ENCODE measurements around the gene OSBP2.
"Not testable (repeated sequence)": the region's sequence is repeated elsewhere in the genome, so short reads cannot be mapped to it uniquely, and the experiment has no call there.

Gene OSBP2

DNA sequence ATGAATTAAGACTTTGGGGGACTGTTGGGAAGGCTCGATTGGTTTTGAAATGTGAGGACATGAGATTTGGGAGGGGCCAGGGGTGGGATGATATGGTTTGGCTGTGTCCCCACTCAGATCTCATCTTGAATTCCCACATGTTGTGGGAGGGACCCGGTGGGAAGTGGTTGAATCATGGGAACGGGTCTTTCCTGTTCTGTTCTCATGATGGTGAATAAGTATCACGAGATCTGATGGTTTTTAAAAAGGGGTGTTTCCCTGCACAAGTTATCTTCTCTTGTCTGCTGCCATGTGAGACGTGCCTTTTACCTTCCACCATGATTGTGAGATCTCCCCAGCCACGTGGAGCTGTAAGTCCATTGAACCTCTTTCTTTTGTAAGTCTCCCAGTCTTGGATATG lies 82.5 kb downstream of the OSBP2 start:
- not testable (repeated sequence) for DNase-seq (ENCODE audit: low spot score in 2 of 2); ATAC-seq (ENCODE audit: low read depth); H3K27ac Mint-ChIP-seq; H3K4me3 Mint-ChIP-seq; H3K4me1 Mint-ChIP-seq; H3K9me3 Mint-ChIP-seq; H3K36me3 Mint-ChIP-seq
- peaks cover 11% of the 10 kb centered on the region for H3K27me3 Mint-ChIP-seq

DNA sequence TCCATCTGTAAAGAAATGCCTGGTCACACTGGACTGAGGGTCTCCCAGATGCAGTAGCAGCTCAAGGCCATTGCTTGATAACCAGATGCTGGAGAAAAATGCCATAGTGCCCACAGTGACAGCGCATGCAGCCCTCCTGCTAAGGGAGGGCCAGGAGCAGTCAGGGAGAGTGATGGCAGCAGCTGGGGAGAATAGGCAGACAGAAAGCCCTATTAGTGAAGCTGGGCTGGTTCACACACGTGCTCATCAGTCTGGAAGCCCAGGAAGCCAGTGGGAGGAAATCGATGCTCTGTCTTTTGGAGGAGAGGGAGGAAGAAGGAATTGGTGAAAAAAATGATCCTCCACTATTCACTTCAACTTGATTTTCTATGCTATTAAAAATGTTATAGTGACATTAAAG lies 82.9 kb downstream of the OSBP2 start:
- Mint-ChIP-seq H3K4me3 (no peak overlapping the region), H3K36me3 (no peaks in the 10 kb centered on the region), H3K9me3 (peaks cover 5% of the 10 kb centered on the region), H3K4me1 (no peaks in the 10 kb centered on the region), H3K27me3 (peaks cover 13% of the 10 kb centered on the region), H3K27ac (no peak overlapping the region)
- no peak for DNase-seq (ENCODE audit: low spot score in 2 of 2)
- ATAC-seq (ENCODE audit: low read depth), result no peak

DNA sequence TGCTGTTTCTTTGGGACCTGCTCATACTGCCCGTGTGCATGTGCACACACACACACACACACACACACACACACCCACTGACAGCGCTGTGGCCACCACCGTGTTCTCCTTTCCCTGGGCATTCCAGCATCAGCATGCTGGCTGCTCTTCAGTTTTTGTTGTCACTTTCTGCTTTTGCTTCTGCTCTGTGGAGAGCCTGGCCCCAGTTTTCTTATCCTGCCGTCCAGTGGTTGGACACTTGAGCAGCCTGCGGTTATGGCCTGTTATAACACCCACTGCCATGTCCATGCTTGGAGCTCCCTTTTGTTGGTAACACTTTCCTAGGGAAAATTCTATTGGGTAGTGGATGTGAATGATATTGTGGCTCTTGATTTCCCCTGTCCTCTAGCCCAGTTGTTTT lies 83.6 kb downstream of the OSBP2 start:
- H3K4me3 Mint-ChIP-seq, result no peak overlapping the region
- H3K27me3 Mint-ChIP-seq, result peaks cover 13% of the 10 kb centered on the region
- DNase-seq (ENCODE audit: low spot score in 2 of 2), result no peak
- ATAC-seq (ENCODE audit: low read depth), result no peak
- peaks cover 5% of the 10 kb centered on the region for H3K9me3 Mint-ChIP-seq
- H3K36me3 Mint-ChIP-seq, result no peaks in the 10 kb centered on the region
- no peak overlapping the region for H3K27ac Mint-ChIP-seq
- H3K4me1 Mint-ChIP-seq, result no peaks in the 10 kb centered on the region

DNA sequence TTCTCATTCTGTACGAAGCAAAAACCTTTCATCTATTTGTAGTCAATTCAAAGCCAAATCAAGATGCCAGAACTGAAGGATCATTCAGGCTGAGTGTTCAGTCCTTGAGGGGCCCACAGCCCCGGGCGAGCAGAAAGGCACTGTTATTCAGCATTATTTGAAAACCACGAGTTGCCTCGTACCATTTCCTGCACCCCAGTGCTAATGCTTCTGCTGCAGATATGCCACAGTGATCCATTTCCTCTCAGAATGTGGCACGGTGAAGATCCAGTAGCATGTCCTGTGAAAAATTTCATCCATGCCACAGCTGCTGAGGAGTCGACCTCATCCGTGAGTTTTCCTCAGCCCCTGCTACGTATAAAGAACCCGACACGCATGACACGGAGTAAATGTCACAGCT lies 85.4 kb downstream of the OSBP2 start:
- H3K9me3 Mint-ChIP-seq, result peaks cover 5% of the 10 kb centered on the region
- H3K36me3 Mint-ChIP-seq, result no peaks in the 10 kb centered on the region
- no peak overlapping the region for H3K4me3 Mint-ChIP-seq
- peaks cover 13% of the 10 kb centered on the region for H3K27me3 Mint-ChIP-seq
- ATAC-seq (ENCODE audit: low read depth) (no peak), DNase-seq (ENCODE audit: low spot score in 2 of 2) (no peak)
- no peaks in the 10 kb centered on the region for H3K4me1 Mint-ChIP-seq
- no peak overlapping the region for H3K27ac Mint-ChIP-seq

DNA sequence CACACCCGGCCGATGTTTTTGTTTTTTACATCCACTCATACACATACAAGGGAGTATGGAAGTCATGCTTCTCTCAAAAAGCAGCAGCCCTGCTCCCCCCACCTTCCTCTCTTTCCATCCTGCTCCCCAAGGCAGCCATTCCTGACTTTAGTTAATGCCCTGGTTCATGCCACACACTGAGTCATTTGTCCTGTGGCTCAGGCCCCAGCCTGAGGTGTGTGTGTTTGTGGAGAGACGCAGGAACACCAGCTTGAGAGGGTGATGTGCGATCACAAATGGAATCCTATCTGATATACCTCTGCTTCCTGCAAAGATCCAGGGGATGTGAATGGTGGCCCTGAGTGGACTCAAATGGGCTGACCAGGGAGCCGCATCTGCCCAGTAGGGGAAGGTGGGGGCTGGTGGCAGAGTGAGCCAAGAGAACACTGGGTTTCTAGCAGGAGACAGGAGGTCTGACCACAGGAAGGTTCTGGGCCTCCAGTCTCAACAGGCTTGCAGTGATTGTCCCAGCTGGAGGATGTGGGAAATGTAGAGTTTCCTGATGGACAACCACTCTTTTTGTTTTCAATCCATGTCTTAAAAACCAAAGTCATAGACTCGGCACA lies 86.7 kb downstream of the OSBP2 start:
- ATAC-seq (ENCODE audit: low read depth) (no peak), DNase-seq (ENCODE audit: low spot score in 2 of 2) (no peak)
- H3K27ac Mint-ChIP-seq, result no peak overlapping the region
- peaks cover 13% of the 10 kb centered on the region for H3K27me3 Mint-ChIP-seq
- peaks cover 5% of the 10 kb centered on the region for H3K9me3 Mint-ChIP-seq
- H3K4me1 Mint-ChIP-seq, result no peaks in the 10 kb centered on the region
- no peaks in the 10 kb centered on the region for H3K36me3 Mint-ChIP-seq
- no peak overlapping the region for H3K4me3 Mint-ChIP-seq

DNA sequence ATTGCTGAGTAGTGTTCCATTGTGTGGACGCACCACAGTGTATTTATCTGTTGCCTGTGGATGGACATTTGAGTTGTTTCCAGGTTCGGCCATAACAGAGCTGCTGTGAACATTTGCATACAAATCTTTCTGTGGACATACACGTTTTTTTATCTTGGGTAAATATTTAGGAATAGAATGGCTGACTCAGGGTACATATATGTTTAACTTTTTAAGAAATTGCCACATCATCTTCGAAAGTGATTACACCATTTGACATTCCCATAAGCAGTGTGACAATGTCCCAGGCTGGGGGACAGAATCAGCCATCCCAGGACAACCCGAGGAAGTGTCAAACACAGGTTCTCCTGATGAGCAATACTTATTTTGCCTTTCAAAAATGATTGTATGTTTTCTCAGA lies 87.9 kb downstream of the OSBP2 start:
- H3K36me3 Mint-ChIP-seq, result no peaks in the 10 kb centered on the region
- no peak overlapping the region for H3K4me3 Mint-ChIP-seq
- no peak for ATAC-seq (ENCODE audit: low read depth)
- H3K4me1 Mint-ChIP-seq, result no peaks in the 10 kb centered on the region
- peaks cover 2% of the 10 kb centered on the region for H3K9me3 Mint-ChIP-seq
- no peak overlapping the region for H3K27ac Mint-ChIP-seq
- DNase-seq (ENCODE audit: low spot score in 2 of 2), result no peak
- H3K27me3 Mint-ChIP-seq, result peaks cover 12% of the 10 kb centered on the region

DNA sequence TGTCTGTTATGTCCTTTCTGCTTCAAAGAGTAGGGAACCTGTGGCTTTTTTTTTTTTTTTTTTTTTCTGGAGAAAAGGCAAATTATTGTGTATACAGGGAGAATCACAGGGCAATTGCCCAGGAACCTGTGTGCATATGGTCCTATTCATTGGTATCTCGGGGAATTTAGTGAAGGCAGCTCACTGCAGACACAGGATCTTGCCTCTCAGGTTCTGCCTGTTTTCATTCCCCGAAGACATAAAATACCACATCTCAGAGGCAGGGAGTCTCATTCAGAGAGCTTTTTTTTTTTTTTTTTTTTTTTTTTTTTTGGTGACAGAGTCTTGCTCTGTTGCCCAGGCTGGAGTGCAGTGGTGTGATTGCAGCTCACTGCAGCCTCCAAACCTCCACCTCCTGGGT lies 88.3 kb downstream of the OSBP2 start:
- no peaks in the 10 kb centered on the region for H3K4me1 Mint-ChIP-seq
- no peaks in the 10 kb centered on the region for H3K36me3 Mint-ChIP-seq
- no peak for ATAC-seq (ENCODE audit: low read depth)
- no peak overlapping the region for H3K27ac Mint-ChIP-seq
- H3K9me3 Mint-ChIP-seq, result peaks cover 1% of the 10 kb centered on the region
- no peak for DNase-seq (ENCODE audit: low spot score in 2 of 2)
- no peak overlapping the region for H3K4me3 Mint-ChIP-seq
- H3K27me3 Mint-ChIP-seq, result peaks cover 11% of the 10 kb centered on the region

DNA sequence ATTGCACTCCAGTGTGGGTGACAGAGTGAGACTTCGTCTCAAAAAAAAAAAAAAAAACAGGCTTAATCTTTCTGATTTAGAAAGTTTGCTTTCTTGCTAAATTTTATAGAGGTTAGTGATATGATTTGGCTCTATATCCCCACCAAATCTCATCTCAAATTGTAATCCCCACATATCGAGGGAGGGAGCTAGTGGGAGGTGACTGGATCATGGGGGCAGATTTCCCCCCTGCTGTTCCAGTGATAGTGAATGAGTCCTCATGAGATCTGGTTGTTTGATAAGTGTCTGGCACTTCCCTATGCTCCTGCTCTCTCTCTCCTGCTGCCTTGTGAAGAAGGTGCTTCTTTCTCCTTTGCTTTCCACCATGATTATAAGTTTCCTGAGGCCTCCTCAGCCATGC lies 90.9 kb downstream of the OSBP2 start:
- Mint-ChIP-seq H3K4me1 (no peaks in the 10 kb centered on the region), H3K27me3 (peaks cover 11% of the 10 kb centered on the region), H3K4me3 (no peak overlapping the region), H3K9me3 (peaks cover 1% of the 10 kb centered on the region), H3K27ac (no peak overlapping the region), H3K36me3 (no peaks in the 10 kb centered on the region)
- no peak for DNase-seq (ENCODE audit: low spot score in 2 of 2)
- no peak for ATAC-seq (ENCODE audit: low read depth)

DNA sequence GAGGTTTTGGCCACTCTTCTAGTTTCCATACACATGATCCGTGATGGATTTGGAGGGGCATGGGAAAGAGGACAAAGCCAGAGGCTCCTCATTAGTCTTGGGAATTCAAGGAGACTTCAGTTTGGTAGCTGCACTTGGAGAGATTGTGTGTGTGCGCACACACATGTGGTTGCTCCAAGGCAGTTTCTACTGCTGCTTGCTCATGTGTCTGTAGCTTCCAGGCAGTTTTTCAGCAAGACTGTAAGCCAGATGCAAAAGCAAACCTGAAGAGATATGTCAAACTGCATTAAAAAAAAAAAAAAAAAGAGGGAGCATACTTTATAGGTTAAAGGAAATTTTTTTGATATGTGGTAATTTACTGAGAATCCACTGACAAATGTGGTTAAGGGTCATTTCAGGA lies 95.7 kb downstream of the OSBP2 start:
- H3K36me3 Mint-ChIP-seq, result no peaks in the 10 kb centered on the region
- H3K27me3 Mint-ChIP-seq, result peaks cover 6% of the 10 kb centered on the region
- DNase-seq (ENCODE audit: low spot score in 2 of 2), result no peak
- no peak overlapping the region for H3K27ac Mint-ChIP-seq
- no peak overlapping the region for H3K4me3 Mint-ChIP-seq
- H3K9me3 Mint-ChIP-seq, result peaks cover 1% of the 10 kb centered on the region
- H3K4me1 Mint-ChIP-seq, result no peaks in the 10 kb centered on the region
- no peak for ATAC-seq (ENCODE audit: low read depth)

DNA sequence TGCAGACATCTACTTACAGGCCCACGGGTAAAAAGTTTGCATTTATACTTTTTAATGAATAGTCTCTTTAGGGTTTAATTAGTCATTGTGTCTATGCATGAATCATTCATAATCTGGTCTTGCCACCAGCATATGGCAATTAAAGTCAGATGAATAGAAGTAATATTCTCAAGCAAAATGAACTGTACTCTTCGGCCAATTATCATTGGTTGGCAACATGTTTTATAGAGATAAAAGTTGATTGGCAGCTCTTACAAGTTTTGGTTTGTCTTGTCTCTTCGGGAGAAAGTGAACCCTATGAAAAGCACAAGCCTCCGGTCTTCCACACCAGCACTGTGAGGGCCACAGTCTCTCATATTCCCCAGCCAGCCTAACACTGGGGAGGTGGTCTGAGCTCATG lies 97.8 kb downstream of the OSBP2 start:
- Mint-ChIP-seq H3K9me3 (no peaks in the 10 kb centered on the region), H3K4me1 (no peaks in the 10 kb centered on the region), H3K27ac (no peak overlapping the region), H3K4me3 (no peak overlapping the region), H3K36me3 (no peaks in the 10 kb centered on the region), H3K27me3 (peaks cover 7% of the 10 kb centered on the region)
- DNase-seq (ENCODE audit: low spot score in 2 of 2), result no peak
- no peak for ATAC-seq (ENCODE audit: low read depth)

DNA sequence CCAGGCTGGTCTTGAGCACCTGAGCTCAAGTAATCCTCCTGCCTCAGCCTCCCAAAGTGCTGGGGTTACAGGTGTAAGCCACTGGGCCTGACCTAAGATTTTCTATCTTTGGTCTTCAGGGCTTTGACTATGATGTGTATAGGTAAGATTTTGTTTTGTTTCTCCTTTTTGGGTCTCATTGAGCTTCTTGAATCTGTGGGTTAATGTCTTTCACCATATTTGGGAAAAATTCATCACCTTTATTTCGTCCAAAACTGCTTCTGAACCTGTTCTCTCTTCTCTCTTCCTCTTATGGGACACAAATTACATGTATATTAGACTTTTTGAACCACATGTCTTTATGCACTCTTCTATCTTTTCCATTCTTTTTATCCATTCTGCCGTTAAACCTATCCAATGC lies 100.4 kb downstream of the OSBP2 start:
- Mint-ChIP-seq H3K36me3 (no peaks in the 10 kb centered on the region), H3K27ac (no peak overlapping the region), H3K9me3 (no peaks in the 10 kb centered on the region), H3K4me1 (no peaks in the 10 kb centered on the region), H3K4me3 (no peak overlapping the region), H3K27me3 (peaks cover 15% of the 10 kb centered on the region)
- ATAC-seq (ENCODE audit: low read depth), result no peak
- DNase-seq (ENCODE audit: low spot score in 2 of 2), result no peak

DNA sequence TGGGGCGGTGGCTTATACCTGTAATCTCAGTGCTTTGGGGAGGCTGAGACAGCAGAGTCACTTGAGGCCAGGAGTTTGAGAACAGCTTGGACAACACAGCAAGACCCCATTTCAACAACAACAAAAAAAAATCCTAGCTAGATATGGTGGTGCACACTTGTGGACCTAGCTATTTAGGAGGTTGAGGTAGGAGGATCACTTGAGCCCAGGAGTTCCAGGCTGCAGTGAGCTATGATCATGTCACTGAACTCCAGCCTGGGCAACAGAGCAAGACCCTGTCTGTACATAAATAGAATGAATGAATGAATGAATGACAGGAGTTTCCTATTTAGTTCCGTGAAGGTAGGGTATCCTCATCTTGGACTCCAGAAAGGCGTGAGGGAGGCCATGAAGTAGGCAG lies 107.0 kb downstream of the OSBP2 start:
- Mint-ChIP-seq H3K27ac (no peak overlapping the region), H3K4me3 (no peak overlapping the region), H3K4me1 (no peaks in the 10 kb centered on the region), H3K9me3 (no peaks in the 10 kb centered on the region), H3K27me3 (peaks cover 42% of the 10 kb centered on the region), H3K36me3 (no peaks in the 10 kb centered on the region)
- ATAC-seq (ENCODE audit: low read depth) (no peak), DNase-seq (ENCODE audit: low spot score in 2 of 2) (no peak)

DNA sequence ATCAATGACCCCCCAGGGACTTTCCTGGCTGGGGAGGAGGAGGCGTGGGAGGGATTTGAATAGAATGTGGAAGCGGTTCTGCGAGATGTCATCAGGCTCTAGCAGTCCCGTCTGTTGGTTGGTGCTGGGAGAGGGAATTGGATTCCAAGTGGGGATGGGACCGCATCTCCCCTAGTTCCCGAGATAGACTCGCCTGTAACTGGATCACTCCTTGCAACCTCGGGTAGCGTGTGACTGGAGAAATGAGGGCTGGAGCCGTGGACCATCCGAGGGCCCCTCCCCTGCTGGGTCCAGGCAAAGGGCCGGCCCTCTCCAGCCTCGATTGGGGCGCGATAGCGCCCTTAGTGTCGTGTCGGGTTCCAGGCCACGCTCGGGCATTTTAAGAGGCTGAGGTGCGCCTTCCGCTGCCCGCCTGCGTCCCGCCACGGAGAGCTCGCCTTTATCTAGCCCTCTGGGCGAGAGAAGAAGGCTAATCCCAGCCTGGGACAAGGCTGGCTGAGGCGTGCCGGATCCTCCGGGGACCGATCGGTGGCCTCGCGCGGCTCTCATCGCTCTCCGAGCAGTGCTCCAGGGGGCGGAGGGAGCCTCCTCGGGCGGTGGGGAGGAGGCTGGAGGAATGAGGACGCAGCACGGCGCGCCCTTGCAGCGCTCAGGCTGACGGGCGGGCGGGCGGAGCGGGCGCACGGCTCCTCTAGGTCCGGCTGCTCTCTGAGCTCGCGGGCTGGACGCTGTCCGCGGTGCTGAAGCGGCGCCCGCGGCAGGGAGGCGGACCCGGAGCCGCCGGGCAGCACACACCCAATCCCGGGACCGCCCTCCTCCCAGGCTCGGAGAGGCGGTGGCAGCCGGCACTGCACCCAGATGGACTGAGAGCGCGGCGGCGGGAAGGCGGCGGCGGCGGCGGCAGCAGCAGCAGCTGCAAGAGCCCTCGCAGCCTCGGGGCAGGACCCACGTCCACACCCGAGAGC lies 107.8 kb downstream of the OSBP2 start:
- Mint-ChIP-seq H3K27ac (no peak overlapping the region), H3K4me1 (peaks cover 2% of the 10 kb centered on the region), H3K9me3 (no peaks in the 10 kb centered on the region), H3K27me3 (peaks cover 43% of the 10 kb centered on the region), H3K36me3 (no peaks in the 10 kb centered on the region), H3K4me3 (no peak overlapping the region)
- peak in 1 of 2 donors; percentile 20 for DNase-seq (ENCODE audit: low spot score in 2 of 2)
- ATAC-seq (ENCODE audit: low read depth), result peak; percentile 70

DNA sequence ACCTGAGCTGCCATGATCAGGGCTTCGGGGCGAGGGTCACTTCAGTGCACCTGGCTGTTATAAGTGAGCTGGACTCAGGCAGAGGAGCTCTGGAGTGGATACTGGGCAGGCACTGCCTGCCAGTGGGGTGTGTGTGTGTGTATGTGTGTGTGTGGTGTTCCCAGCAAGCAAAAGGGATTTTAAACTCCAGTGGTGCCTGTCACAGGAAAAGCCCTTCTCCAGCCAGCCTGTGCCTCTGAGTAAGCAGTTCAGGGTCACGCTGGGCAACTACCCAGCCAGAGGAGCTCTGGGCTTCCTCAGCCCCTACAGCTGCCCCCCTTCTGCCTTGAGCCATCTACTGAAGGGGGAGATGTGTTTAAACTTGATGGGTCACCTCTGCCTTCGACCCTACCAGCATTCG lies 109.0 kb downstream of the OSBP2 start:
- Mint-ChIP-seq H3K4me3 (no peak overlapping the region), H3K9me3 (no peaks in the 10 kb centered on the region), H3K36me3 (no peaks in the 10 kb centered on the region), H3K4me1 (peaks cover 2% of the 10 kb centered on the region), H3K27ac (no peak overlapping the region), H3K27me3 (peaks cover 42% of the 10 kb centered on the region)
- ATAC-seq (ENCODE audit: low read depth) (no peak), DNase-seq (ENCODE audit: low spot score in 2 of 2) (no peak)

DNA sequence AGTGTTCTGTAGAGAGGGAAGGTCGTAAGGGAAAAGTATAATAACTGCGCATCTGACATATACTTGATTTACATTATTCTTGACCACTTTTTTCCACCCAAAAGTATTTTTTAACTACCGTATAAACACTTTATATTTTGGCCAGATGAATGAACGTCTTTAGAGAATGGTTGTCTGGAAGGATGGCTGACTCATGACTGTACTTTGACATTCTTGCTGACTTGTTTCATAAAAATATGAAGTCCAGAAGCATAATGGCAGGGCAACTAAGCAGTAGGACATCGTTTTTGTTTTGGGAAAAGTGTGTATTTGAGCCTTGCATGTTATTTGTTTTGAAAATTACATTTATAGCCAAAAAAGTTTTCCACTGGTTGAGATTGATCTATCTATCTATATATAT lies 110.0 kb downstream of the OSBP2 start:
- Mint-ChIP-seq H3K27ac (no peak overlapping the region), H3K4me3 (no peak overlapping the region), H3K9me3 (no peaks in the 10 kb centered on the region), H3K27me3 (peaks cover 43% of the 10 kb centered on the region), H3K4me1 (peaks cover 2% of the 10 kb centered on the region), H3K36me3 (no peaks in the 10 kb centered on the region)
- DNase-seq (ENCODE audit: low spot score in 2 of 2) (no peak), ATAC-seq (ENCODE audit: low read depth) (no peak)
